ENCODE data around the gene FZD4. TPM values are rescaled to one million over a fixed set of nuclear protein-coding genes. Genes with fewer than 3 reads are reported as not detected.

The FZD4 gene
- total RNA-seq, 1 experiment from 2014 or later: 4.4 TPM

- H3K4me1 ChIP-seq (ENCODE audit: control insufficient read depth in 1 of 2, insufficient read depth in 2 of 2, low read length in 2 of 2): no peaks in the 10 kb centered on the region
Observed at GRCh38 chr11:86933891-86934581, 21.2 kb downstream of the FZD4 start.

More at GRCh38 chr11:86933891-86934581, 21.2 kb downstream of the FZD4 start:
- ChIA-PET RAD21 (ENCODE audit: low non-redundant PET in 1 of 2, low total read pairs in 2 of 2, uncharacterized antibody in 2 of 2, unreplicated experiment in 2 of 2) (no interaction called here), POLR2A (no interaction called here), CTCF (no interaction called here)
- no peak overlapping the region for H3K4me2 ChIP-seq (ENCODE audit: low read length)
- no peaks in the 10 kb centered on the region for H3K9me2 ChIP-seq (ENCODE audit: insufficient read depth)
- H3K36me3 ChIP-seq (ENCODE audit: control insufficient read depth in 1 of 2, insufficient read depth in 2 of 2, low read length in 2 of 2): no peaks in the 10 kb centered on the region
- no peaks in the 10 kb centered on the region for H3K9me3 ChIP-seq (ENCODE audit: control insufficient read depth in 1 of 2, insufficient read depth in 1 of 2, low read depth in 1 of 2, low read length in 2 of 2)
- no peak overlapping the region for H3K27ac ChIP-seq (ENCODE audit: low read depth, low read length)
- intact Hi-C loops (cut with micrococcal nuclease): no loop called here
- no peak overlapping the region for H3K4me3 ChIP-seq (replicated peaks in 1 of 2; ENCODE audit: low read depth in 1 of 2, low read length in 2 of 2)
- BruUV-seq (replicated peaks): no TSS peak
- no peak overlapping the region for H2AFZ ChIP-seq (ENCODE audit: low read depth, low read length, poor library complexity, severe bottlenecking)
- no peak overlapping the region for H3K9ac ChIP-seq (ENCODE audit: low read length)
- no peak for ATAC-seq
- H3K27me3 ChIP-seq (ENCODE audit: insufficient read depth, low read length): no peaks in the 10 kb centered on the region
- DNase-seq (ENCODE audit: low read depth, low spot score): no peak
- TF ChIP-seq CEBPB (IDR thresholded peaks at IDR 0.05; ENCODE audit: low read depth) (no peak), CBX3 (IDR thresholded peaks at IDR 0.05; ENCODE audit: low read depth) (no peak), SIN3A (IDR thresholded peaks at IDR 0.05; ENCODE audit: low read depth) (no peak), ELF1 (IDR thresholded peaks at IDR 0.05; ENCODE audit: borderline replicate concordance, low read depth) (no peak), SP1 (IDR thresholded peaks at IDR 0.05; ENCODE audit: low read depth) (no peak), FOSL1 (IDR thresholded peaks at IDR 0.05; ENCODE audit: low read depth) (no peak), POLR2AphosphoS5 (IDR thresholded peaks at IDR 0.05; ENCODE audit: low read depth, low read length) (no peak), EZH2 (IDR thresholded peaks at IDR 0.05) (no peak), EGR1 (IDR thresholded peaks at IDR 0.05; ENCODE audit: low read depth) (no peak), RAD21 (IDR thresholded peaks at IDR 0.05; ENCODE audit: low read depth) (no peak), ZBTB33 (IDR thresholded peaks at IDR 0.05; ENCODE audit: extremely low read depth, insufficient replicate concordance, low read length) (no peak), SRF (IDR thresholded peaks at IDR 0.05; ENCODE audit: low read depth) (no peak), ATF3 (IDR thresholded peaks at IDR 0.05) (no peak), POLR2A (IDR thresholded peaks at IDR 0.05; ENCODE audit: borderline replicate concordance, extremely low read depth, insufficient read depth, insufficient read length) (no peak), TCF7L2 (IDR thresholded peaks at IDR 0.05; ENCODE audit: borderline replicate concordance, extremely low read depth, insufficient read depth, insufficient read length) (no peak), MAX (IDR thresholded peaks at IDR 0.05) (no peak), JUND (IDR thresholded peaks at IDR 0.05) (no peak), YY1 (IDR thresholded peaks at IDR 0.05; ENCODE audit: extremely low read depth, insufficient replicate concordance, low read depth, low read length) (no peak), ZNF274 (IDR thresholded peaks at IDR 0.05; ENCODE audit: low read depth, low read length) (no peak)
- H4K20me1 ChIP-seq (ENCODE audit: insufficient read depth): no peaks in the 10 kb centered on the region
- no peaks in the 10 kb centered on the region for H3K79me2 ChIP-seq (ENCODE audit: insufficient read depth, low read length)
